H9 (cell line): Measurements from ENCODE around the gene PTGR1. TPM values are rescaled to one million over a fixed set of nuclear protein-coding genes. Genes with fewer than 3 reads are reported as not detected.
A peak's percentile ranks its signal among the peaks of the same experiment; 100 is the strongest.

Source experiments
- DNase-seq: peaks from one replicate; pipeline ENCODE4 v3.0.0-alpha.2; 2017
- H2AFZ ChIP-seq: one replicate; pipeline ENCODE4 v1.6.1; 2013; ENCODE audit warnings: mild to moderate bottlenecking, low read length, control low read depth, moderate library complexity
- H2AK5ac ChIP-seq: 2 replicates; pipeline ENCODE4 v1.6.1; 2013; ENCODE audit warnings: low read length, control low read depth, mixed read lengths; ENCODE audit not compliant: insufficient read length
- H2BK120ac ChIP-seq: one replicate; pipeline ENCODE4 v1.6.1; 2013; ENCODE audit warnings: low read depth, mild to moderate bottlenecking, low read length, control low read depth, inconsistent platforms; ENCODE audit not compliant: poor library complexity, severe bottlenecking
- H2BK12ac ChIP-seq: 2 replicates; pipeline ENCODE4 v1.6.1; 2013; ENCODE audit warnings: low read length, control low read depth, mixed read lengths, low read depth; ENCODE audit not compliant: insufficient read length
- H2BK15ac ChIP-seq: 2 replicates; pipeline ENCODE4 v1.6.1; 2013; ENCODE audit warnings: low read depth, low read length, control low read depth
- H2BK20ac ChIP-seq: one replicate; pipeline ENCODE4 v1.6.1; 2013; ENCODE audit warnings: low read depth, mild to moderate bottlenecking, low read length, control low read depth, inconsistent platforms; ENCODE audit not compliant: poor library complexity, severe bottlenecking
- H2BK5ac ChIP-seq: 2 replicates; pipeline ENCODE4 v1.6.1; 2013; ENCODE audit warnings: low read length, control low read depth, mixed read lengths; ENCODE audit not compliant: insufficient read length
- H3K14ac ChIP-seq: 2 replicates; pipeline ENCODE4 v1.6.1; 2013; ENCODE audit warnings: low read length, control low read depth; ENCODE audit not compliant: insufficient read depth
- H3K18ac ChIP-seq: 2 replicates; pipeline ENCODE4 v1.6.1; 2013; ENCODE audit warnings: low read depth, mild to moderate bottlenecking, mixed read lengths, low read length, control low read depth; ENCODE audit not compliant: insufficient read length
- H3K23ac ChIP-seq: 2 replicates; pipeline ENCODE4 v1.6.1; 2013; ENCODE audit warnings: low read length, control low read depth, mixed read lengths, low read depth; ENCODE audit not compliant: insufficient read length
- H3K23me2 ChIP-seq: 2 replicates; pipeline ENCODE4 v1.6.1; 2013; ENCODE audit warnings: low read depth, mild to moderate bottlenecking, mixed read lengths, low read length, control low read depth; ENCODE audit not compliant: insufficient read length, poor library complexity, severe bottlenecking
- H3K27ac ChIP-seq: 2 replicates; pipeline ENCODE4 v1.5.1; 2013; ENCODE audit warnings: low read length, control low read depth, mixed read lengths, low read depth; ENCODE audit not compliant: insufficient read length
- H3K27me3 ChIP-seq: 2 replicates; pipeline ENCODE4 v1.6.1; 2013; ENCODE audit warnings: low read length, control low read depth, inconsistent platforms; ENCODE audit not compliant: insufficient read depth
- H3K4ac ChIP-seq: 2 replicates; pipeline ENCODE4 v1.6.1; 2013; ENCODE audit warnings: low read depth, mild to moderate bottlenecking, control low read depth, inconsistent platforms, low read length, moderate library complexity
- H3K4me1 ChIP-seq: 2 replicates; pipeline ENCODE4 v1.6.1; 2013; ENCODE audit warnings: low read length, control low read depth, inconsistent platforms; ENCODE audit not compliant: insufficient read depth
- H3K4me2 ChIP-seq: 2 replicates; pipeline ENCODE4 v1.6.1; 2013; ENCODE audit warnings: low read length, control low read depth, mixed read lengths; ENCODE audit not compliant: insufficient read length, insufficient read depth
- H3K56ac ChIP-seq: 2 replicates; pipeline ENCODE4 v1.6.1; 2013; ENCODE audit warnings: low read depth, mild to moderate bottlenecking, mixed read lengths, low read length, control low read depth; ENCODE audit not compliant: insufficient read length
- H3K79me1 ChIP-seq: 2 replicates; pipeline ENCODE4 v1.6.1; 2013; ENCODE audit warnings: low read depth, mild to moderate bottlenecking, moderate library complexity, low read length, control low read depth, inconsistent platforms; ENCODE audit not compliant: insufficient read depth, poor library complexity, severe bottlenecking
- H3K79me2 ChIP-seq: 2 replicates; pipeline ENCODE4 v1.6.1; 2013; ENCODE audit warnings: low read length, control low read depth, inconsistent platforms; ENCODE audit not compliant: insufficient read depth
- H3K9ac ChIP-seq: 2 replicates; pipeline ENCODE4 v1.6.1; 2013; ENCODE audit warnings: low read length, control low read depth, mixed read lengths; ENCODE audit not compliant: insufficient read length; ENCODE audit errors: extremely low read depth
- H3K9me3 ChIP-seq: one replicate; pipeline ENCODE4 v1.6.1; 2013; ENCODE audit warnings: low read depth, low read length, inconsistent platforms; ENCODE audit not compliant: control insufficient read depth
- H3T11ph ChIP-seq: one replicate; pipeline ENCODE4 v1.6.1; 2013; ENCODE audit warnings: mild to moderate bottlenecking, low read length, control low read depth, inconsistent platforms
- H4K20me1 ChIP-seq: one replicate; pipeline ENCODE4 v1.6.1; 2013; ENCODE audit not compliant: control insufficient read depth, insufficient read length, insufficient read depth
- H4K5ac ChIP-seq: 2 replicates; pipeline ENCODE4 v1.6.1; 2013; ENCODE audit warnings: low read depth, mild to moderate bottlenecking, mixed read lengths, low read length, control low read depth; ENCODE audit not compliant: insufficient read length
- H4K8ac ChIP-seq: replicated peaks from 2 replicates; pipeline ENCODE4 v1.6.1; 2013; ENCODE audit warnings: low read length, control low read depth, mixed read lengths, low read depth; ENCODE audit not compliant: insufficient read length
- H4K91ac ChIP-seq: 2 replicates; pipeline ENCODE4 v1.6.1; 2013; ENCODE audit warnings: low read depth, mild to moderate bottlenecking, moderate library complexity, mixed read lengths, low read length, control low read depth; ENCODE audit not compliant: insufficient read length
- H3K27ac Mint-ChIP-seq, 3 experiments: 2 replicates in 2 of 3; 3 replicates in 1 of 3; pipeline ENCODE4 v1.8.0; 2020 to 2021; ENCODE audit warnings: mixed read lengths in 3 of 3, mild to moderate bottlenecking in 1 of 3, moderate library complexity in 1 of 3
- H3K27me3 Mint-ChIP-seq: 2 replicates; pipeline ENCODE4 v1.8.0; 2021; ENCODE audit warnings: low read depth, mild to moderate bottlenecking, moderate library complexity, mixed read lengths
- H3K36me3 Mint-ChIP-seq, 3 experiments: 2 replicates in 2 of 3; 3 replicates in 1 of 3; pipeline ENCODE4 v1.8.0; 2020 to 2021; ENCODE audit warnings: low read depth in 3 of 3, mixed read lengths in 3 of 3; ENCODE audit not compliant: insufficient read depth in 1 of 3
- H3K4me1 Mint-ChIP-seq, 2 experiments: 2 replicates each; pipeline ENCODE4 v1.8.0; 2020; ENCODE audit warnings: mixed read lengths in 2 of 2
- H3K4me3 Mint-ChIP-seq, 2 experiments: 2 replicates in 1 of 2; 3 replicates in 1 of 2; pipeline ENCODE4 v1.8.0; 2020 to 2021; ENCODE audit warnings: mild to moderate bottlenecking in 2 of 2, mixed read lengths in 2 of 2, moderate library complexity in 1 of 2
- H3K9me3 Mint-ChIP-seq, 2 experiments: 2 replicates in 1 of 2; 3 replicates in 1 of 2; pipeline ENCODE4 v1.8.0; 2020; ENCODE audit warnings: mild to moderate bottlenecking in 2 of 2, mixed read lengths in 2 of 2, moderate library complexity in 1 of 2
- WGBS: extraction: QIAGEN DNeasy Blood & Tissue Kit; methylation state at CpG from one replicate; pipeline ENCODE4 v1.1.7; 2013; ENCODE audit warnings: missing lambda C conversion rate, low lambda C conversion rate, mixed read lengths; ENCODE audit not compliant: insufficient read length; ENCODE audit errors: extremely low coverage; 5-methylcytosine and 5-hydroxymethylcytosine counted together
- total RNA-seq: library from RNA; stranded (reverse); gene quantifications from 2 replicates; pipeline ENCODE4 v1.2.1, GENCODE V29; 2021
- TF ChIP-seq, protein P1 (sequence below): fragments of 200-600 bp; sonication (generic); conservative IDR thresholded peaks from 3 replicates; pipeline ENCODE4 v1.8.0; 2021; ENCODE audit warnings: antibody characterized with exemption, mild to moderate bottlenecking

Gene PTGR1
- total RNA-seq, 1 experiment from 2014 or later = 45.2 TPM

DNA sequence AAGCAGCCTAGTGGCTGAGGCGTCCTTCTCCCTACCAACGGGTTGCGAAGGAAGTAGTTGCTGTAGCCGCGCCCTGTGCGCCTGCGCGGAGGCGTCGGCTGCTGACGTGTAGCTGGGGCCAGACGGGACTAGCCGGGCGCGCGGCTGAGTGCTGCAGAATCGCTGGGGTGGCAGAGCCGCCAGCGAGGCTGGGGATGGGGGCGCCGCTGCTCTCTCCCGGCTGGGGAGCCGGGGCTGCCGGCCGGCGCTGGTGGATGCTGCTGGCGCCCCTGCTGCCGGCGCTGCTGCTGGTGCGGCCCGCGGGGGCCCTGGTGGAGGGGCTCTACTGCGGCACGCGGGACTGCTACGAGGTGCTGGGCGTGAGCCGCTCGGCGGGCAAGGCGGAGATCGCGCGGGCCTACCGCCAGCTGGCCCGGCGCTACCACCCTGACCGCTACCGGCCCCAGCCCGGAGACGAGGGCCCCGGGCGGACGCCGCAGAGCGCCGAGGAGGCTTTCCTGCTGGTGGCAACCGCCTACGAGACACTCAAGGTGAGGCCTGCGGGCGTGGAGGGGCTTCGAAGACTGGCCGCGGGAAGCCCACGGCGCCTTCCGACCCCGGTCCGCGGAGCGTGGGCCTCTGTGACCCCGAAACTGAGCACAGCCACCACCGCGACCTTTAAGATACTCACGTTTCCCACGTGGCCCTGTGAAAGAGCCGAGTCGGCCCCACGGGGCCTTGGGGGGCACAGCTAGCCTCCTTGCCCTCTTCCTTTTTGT, 31.9 kb upstream of the PTGR1 start, which contains the start of gene DNAJC25:
Gene DNAJC25, plus strand, starts transcription at position 121 of the 758 bp plus-strand sequence. Its CDS starts 74 bp downstream, at position 195.
- peaks cover 3% of the 10 kb centered on the region; the same call in 1 of the 2 replicates for H3K27me3 ChIP-seq
- H2BK5ac ChIP-seq = no peak within 1 kb of the TSS
- peaks cover 0 to 6% (median 4%) of the 10 kb centered on the region in 3 experiments; a peak in 4 of 7 replicates for H3K36me3 Mint-ChIP-seq
- H2AK5ac ChIP-seq = no peak within 1 kb of the TSS
- no peak within 1 kb of the TSS for H3K23ac ChIP-seq
- H3K9me3 ChIP-seq = no peaks in the 10 kb centered on the region
- H4K5ac ChIP-seq = no peak within 1 kb of the TSS
- no peaks in the 10 kb centered on the region for H4K20me1 ChIP-seq
- peaks cover 32% of the 10 kb centered on the region for H3K79me2 ChIP-seq
- H3K9ac ChIP-seq = peak within 1 kb of the TSS; percentile 76
- no CpG with 5 or more reads among the region's 79 CpGs for WGBS
- H3K4me1 ChIP-seq = no peaks in the 10 kb centered on the region; the same call in 1 of the 2 replicates
- peak within 1 kb of the TSS; percentile 93 to 97 (median 97) for H3K27ac Mint-ChIP-seq
- H3T11ph ChIP-seq = no peak within 1 kb of the TSS
- no peak within 1 kb of the TSS for H3K4ac ChIP-seq
- no peak within 1 kb of the TSS for H3K27ac ChIP-seq
- no peaks in the 10 kb centered on the region; a peak in 1 of 5 replicates for H3K9me3 Mint-ChIP-seq
- H3K4me3 Mint-ChIP-seq = peak within 1 kb of the TSS; percentile 95 to 99
- H3K14ac ChIP-seq = peak within 1 kb of the TSS; percentile 87
- H3K18ac ChIP-seq = peak within 1 kb of the TSS; percentile 1
- no peak within 1 kb of the TSS for H2BK20ac ChIP-seq
- H2BK12ac ChIP-seq = no peak within 1 kb of the TSS
- no peak within 1 kb of the TSS for H2BK120ac ChIP-seq
- H3K56ac ChIP-seq = no peak within 1 kb of the TSS
- H3K4me2 ChIP-seq = peak within 1 kb of the TSS; percentile 94
- no peaks in the 10 kb centered on the region for H3K27me3 Mint-ChIP-seq
- peaks cover 5% of the 10 kb centered on the region for H3K23me2 ChIP-seq
- H4K8ac ChIP-seq = no peak within 1 kb of the TSS
- H3K79me1 ChIP-seq = no peaks in the 10 kb centered on the region
- peak within 1 kb of the TSS; percentile 72 for H2AFZ ChIP-seq
- peak; percentile 99 for DNase-seq
- no peak within 1 kb of the TSS for H2BK15ac ChIP-seq
- no peak within 1 kb of the TSS for H4K91ac ChIP-seq
- H3K4me1 Mint-ChIP-seq = peaks cover 27 to 29% of the 10 kb centered on the region in 2 experiments
- TF ChIP-seq, protein P1, sequence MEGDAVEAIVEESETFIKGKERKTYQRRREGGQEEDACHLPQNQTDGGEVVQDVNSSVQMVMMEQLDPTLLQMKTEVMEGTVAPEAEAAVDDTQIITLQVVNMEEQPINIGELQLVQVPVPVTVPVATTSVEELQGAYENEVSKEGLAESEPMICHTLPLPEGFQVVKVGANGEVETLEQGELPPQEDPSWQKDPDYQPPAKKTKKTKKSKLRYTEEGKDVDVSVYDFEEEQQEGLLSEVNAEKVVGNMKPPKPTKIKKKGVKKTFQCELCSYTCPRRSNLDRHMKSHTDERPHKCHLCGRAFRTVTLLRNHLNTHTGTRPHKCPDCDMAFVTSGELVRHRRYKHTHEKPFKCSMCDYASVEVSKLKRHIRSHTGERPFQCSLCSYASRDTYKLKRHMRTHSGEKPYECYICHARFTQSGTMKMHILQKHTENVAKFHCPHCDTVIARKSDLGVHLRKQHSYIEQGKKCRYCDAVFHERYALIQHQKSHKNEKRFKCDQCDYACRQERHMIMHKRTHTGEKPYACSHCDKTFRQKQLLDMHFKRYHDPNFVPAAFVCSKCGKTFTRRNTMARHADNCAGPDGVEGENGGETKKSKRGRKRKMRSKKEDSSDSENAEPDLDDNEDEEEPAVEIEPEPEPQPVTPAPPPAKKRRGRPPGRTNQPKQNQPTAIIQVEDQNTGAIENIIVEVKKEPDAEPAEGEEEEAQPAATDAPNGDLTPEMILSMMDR = 0 out of 3 replicates have a peak, but pooled peaks have one; percentile 10
